Glutamatergic neuron (in vitro differentiated cells): Measurements from ENCODE around the gene LRCH1. TPM values are rescaled to one million over a fixed set of nuclear protein-coding genes. Genes with fewer than 3 reads are reported as not detected.

Experiments
- DNase-seq: peaks from one replicate; pipeline ENCODE4 v3.0.0; 2022
- H3K27ac Mint-ChIP-seq: one replicate; pipeline ENCODE4 v1.8.0; 2020; ENCODE audit warnings: mild to moderate bottlenecking, mixed read lengths, inconsistent platforms; ENCODE audit not compliant: unreplicated experiment
- H3K27me3 Mint-ChIP-seq: one replicate; pipeline ENCODE4 v1.8.0; 2020; ENCODE audit warnings: mild to moderate bottlenecking, moderate library complexity, mixed read lengths, inconsistent platforms; ENCODE audit not compliant: unreplicated experiment
- H3K36me3 Mint-ChIP-seq: one replicate; pipeline ENCODE4 v1.8.0; 2020; ENCODE audit warnings: mild to moderate bottlenecking, mixed read lengths, inconsistent platforms; ENCODE audit not compliant: unreplicated experiment
- H3K4me1 Mint-ChIP-seq: one replicate; pipeline ENCODE4 v1.8.0; 2020; ENCODE audit warnings: mild to moderate bottlenecking, low read depth, mixed read lengths, inconsistent platforms; ENCODE audit not compliant: unreplicated experiment
- H3K4me3 Mint-ChIP-seq: one replicate; pipeline ENCODE4 v1.8.0; 2020; ENCODE audit warnings: mild to moderate bottlenecking, mixed read lengths, inconsistent platforms; ENCODE audit not compliant: unreplicated experiment
- H3K9me3 Mint-ChIP-seq: one replicate; pipeline ENCODE4 v1.8.0; 2020; ENCODE audit warnings: mild to moderate bottlenecking, moderate library complexity, mixed read lengths, inconsistent platforms; ENCODE audit not compliant: unreplicated experiment
- total RNA-seq: library from RNA; stranded (reverse); fragmentation: NEBNext Ultra II Directional; extraction: Animal tissue kit (Norgen Biotek cat#: 25700); gene quantifications from one replicate; pipeline ENCODE4 v1.2.1, GENCODE V29; 2021; ENCODE audit not compliant: unreplicated experiment
- TF ChIP-seq, protein P1 (sequence below): fragments of 200-600 bp; sonication (generic); IDR thresholded peaks from one replicate; pipeline ENCODE4 v1.5.0; 2021; ENCODE audit not compliant: partially characterized antibody, unreplicated experiment

Gene LRCH1
- total RNA-seq, 1 donor from 2014 or later = 40.6 TPM

DNA sequence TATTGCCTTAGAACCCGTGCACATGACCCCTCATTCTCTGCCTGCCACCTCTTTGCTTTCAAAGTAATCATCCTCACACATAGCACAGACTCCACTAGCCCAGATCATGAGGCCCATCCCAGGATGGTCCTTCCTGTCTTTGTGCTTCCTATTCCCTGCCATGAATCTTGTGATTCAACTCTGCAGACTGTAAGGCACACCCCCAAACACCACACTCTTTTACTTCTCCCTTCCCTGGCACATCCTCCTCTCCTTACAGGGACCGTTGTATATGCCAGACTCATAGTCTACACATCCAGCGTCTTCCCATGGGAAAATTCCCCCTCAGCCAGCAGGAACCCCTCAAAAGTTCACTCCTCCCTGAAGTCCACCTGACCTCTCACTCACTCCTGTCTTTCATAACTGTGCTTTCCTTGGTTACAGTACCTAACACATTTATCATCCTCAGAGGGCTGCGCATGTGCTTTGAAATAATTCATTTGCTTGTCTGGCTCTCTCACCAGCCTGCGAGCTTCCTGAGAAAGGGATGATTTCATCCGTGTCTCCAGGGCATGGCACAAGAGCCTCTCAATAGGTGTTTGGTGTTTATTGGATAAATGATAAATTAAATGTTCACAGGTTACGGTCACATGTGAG lies 26.8 kb upstream of the LRCH1 start:
- DNase-seq = no peak
- TF ChIP-seq, protein P1, sequence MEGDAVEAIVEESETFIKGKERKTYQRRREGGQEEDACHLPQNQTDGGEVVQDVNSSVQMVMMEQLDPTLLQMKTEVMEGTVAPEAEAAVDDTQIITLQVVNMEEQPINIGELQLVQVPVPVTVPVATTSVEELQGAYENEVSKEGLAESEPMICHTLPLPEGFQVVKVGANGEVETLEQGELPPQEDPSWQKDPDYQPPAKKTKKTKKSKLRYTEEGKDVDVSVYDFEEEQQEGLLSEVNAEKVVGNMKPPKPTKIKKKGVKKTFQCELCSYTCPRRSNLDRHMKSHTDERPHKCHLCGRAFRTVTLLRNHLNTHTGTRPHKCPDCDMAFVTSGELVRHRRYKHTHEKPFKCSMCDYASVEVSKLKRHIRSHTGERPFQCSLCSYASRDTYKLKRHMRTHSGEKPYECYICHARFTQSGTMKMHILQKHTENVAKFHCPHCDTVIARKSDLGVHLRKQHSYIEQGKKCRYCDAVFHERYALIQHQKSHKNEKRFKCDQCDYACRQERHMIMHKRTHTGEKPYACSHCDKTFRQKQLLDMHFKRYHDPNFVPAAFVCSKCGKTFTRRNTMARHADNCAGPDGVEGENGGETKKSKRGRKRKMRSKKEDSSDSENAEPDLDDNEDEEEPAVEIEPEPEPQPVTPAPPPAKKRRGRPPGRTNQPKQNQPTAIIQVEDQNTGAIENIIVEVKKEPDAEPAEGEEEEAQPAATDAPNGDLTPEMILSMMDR = no peak
- H3K27me3 Mint-ChIP-seq = peaks cover 2% of the 10 kb centered on the region
- no peaks in the 10 kb centered on the region for H3K9me3 Mint-ChIP-seq
- peaks cover 22% of the 10 kb centered on the region for H3K4me1 Mint-ChIP-seq
- peak overlapping the region; percentile 3 for H3K4me3 Mint-ChIP-seq
- peak overlapping the region; percentile 14 for H3K27ac Mint-ChIP-seq
- H3K36me3 Mint-ChIP-seq = no peaks in the 10 kb centered on the region

DNA sequence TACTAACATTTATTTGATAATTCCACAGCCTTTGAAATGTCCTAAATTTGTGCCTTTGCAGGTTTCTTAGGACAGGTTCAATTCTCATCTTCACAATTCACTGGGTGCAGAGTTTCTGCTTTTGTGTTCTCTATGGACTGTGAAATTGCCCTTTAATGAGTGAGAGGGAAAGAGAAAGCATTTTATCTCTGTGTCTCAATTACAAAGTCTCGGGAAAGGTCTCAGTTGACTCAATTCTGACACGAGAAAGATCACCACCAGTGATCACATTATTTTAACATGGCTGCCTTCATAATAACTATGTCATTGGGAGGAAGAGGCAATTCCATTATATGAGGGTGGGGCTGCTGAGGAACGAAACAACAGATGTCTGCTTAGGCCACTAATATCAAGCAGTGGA lies 26.2 kb upstream of the LRCH1 start:
- Mint-ChIP-seq H3K36me3 (no peaks in the 10 kb centered on the region), H3K4me1 (peaks cover 26% of the 10 kb centered on the region), H3K27ac (peak overlapping the region; percentile 7), H3K9me3 (no peaks in the 10 kb centered on the region), H3K27me3 (no peaks in the 10 kb centered on the region), H3K4me3 (no peak overlapping the region)
- DNase-seq = no peak
- TF ChIP-seq, protein P1 = no peak

DNA sequence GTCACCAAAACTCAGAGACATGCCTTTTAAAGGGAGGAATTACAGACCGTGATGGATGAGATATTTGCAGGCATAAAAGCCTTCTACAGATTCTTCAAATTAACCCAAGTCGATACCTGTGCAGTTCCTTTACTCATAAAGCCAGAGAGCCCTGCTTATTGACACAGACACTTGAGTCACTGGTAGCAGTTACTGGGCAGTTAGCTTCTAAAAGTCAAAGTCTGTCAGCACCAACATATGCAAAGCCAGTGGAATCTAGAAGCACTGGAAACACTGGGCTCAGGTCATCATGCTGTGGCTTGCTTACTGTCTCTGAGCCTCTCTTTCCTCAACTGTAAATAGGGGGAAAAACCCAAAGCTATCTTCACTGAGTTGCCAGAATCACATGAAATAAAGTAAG lies 25.7 kb upstream of the LRCH1 start:
- no peaks in the 10 kb centered on the region for H3K36me3 Mint-ChIP-seq
- no peak overlapping the region for H3K4me3 Mint-ChIP-seq
- TF ChIP-seq, protein P1 = no peak
- peaks cover 26% of the 10 kb centered on the region for H3K4me1 Mint-ChIP-seq
- peak overlapping the region; percentile 7 for H3K27ac Mint-ChIP-seq
- no peaks in the 10 kb centered on the region for H3K27me3 Mint-ChIP-seq
- DNase-seq = no peak
- H3K9me3 Mint-ChIP-seq = no peaks in the 10 kb centered on the region

DNA sequence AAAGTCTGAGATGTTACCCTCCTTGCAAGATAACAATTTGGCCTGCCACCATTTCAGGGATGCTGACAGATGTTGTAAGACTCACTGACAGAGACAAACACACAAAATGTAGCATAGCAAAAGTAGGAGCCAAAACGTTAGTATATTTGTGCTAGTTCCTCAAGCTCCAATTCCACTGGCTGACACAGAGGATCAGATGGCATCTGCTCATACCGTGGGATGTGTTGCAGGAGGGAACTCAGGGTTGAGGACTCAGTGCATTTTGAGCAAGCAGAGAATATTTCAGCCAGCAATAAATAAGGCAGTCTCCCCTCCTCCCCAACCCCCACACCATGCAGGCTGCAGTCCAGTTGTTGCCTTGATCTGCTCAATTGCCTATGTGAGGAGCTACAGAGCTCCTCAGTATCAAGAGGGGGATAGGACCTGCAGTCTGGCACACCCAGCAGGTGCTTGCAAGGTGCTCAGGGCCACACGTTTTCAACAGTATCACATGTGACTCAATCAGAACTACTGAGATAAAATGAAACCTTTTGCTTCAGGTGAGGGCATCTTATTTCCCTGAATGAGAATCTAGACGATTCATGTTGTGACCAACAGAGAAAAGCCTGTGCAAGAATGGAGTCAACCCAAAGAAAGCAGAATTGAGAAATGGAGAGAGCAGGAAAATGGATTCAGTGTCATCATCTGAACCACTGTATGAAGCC lies 23.6 kb upstream of the LRCH1 start:
- TF ChIP-seq, protein P1 = no peak
- Mint-ChIP-seq H3K27me3 (no peaks in the 10 kb centered on the region), H3K4me3 (no peak overlapping the region), H3K27ac (no peak overlapping the region), H3K4me1 (peaks cover 26% of the 10 kb centered on the region), H3K9me3 (no peaks in the 10 kb centered on the region), H3K36me3 (no peaks in the 10 kb centered on the region)
- no peak for DNase-seq

DNA sequence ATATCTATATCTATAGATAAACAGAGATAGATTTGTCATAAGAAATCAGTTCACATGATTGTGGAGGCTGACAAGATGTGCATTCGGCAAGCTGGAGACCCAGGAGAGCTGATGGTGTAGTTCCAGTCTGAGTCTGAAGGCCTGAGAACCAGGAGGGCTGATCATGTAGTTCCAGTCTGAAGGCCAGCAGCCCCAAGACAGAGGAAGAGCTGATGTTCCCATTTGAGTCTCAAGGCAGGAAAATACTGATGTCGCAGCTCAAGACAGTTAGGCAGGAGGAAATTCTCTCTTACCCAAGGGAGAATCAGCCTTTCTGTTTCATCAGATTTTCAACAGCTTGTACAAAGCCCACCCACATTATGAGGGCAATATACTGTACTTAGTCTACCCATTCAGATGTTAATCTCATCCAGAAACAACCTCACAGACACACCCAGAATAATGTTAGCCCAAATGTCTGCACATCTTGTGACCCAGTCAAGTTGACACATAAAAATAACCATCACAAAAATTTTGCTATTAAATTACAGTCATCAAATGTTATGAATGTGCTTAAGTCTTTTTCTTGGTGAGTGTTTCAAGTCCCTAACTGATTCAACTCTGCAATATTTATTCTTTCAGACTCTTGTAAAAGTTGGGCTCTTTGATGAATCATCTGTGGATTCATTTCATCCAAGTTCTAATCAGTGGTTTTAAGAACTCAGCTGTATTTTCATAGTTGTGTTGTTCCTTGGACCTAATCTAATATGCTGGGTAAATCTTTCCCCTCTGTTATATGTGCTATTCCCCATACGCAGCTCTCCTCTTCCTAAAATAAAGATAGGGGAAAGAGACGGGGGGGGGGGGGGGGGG lies 22.7 kb upstream of the LRCH1 start:
- TF ChIP-seq, protein P1 = no peak

More for the DNA sequence above, 22.7 kb upstream of the LRCH1 start:
- Mint-ChIP-seq H3K36me3 (no peaks in the 10 kb centered on the region), H3K4me1 (peaks cover 26% of the 10 kb centered on the region), H3K27me3 (peaks cover 2% of the 10 kb centered on the region), H3K9me3 (peaks cover 3% of the 10 kb centered on the region), H3K27ac (no peak overlapping the region), H3K4me3 (no peak overlapping the region)
- DNase-seq = no peak
